GM12878 (cell line): ENCODE results near the gene TUBB. TPM values are rescaled to one million over a fixed set of nuclear protein-coding genes. Genes with fewer than 3 reads are reported as not detected.

Experiments
- ATF2 ChIP-seq: IDR thresholded peaks from 2 replicates; pipeline ENCODE4 v1.6.1; 2012; ENCODE audit warnings: low read length, inconsistent platforms
- BRCA1 ChIP-seq: IDR thresholded peaks from 2 replicates; pipeline ENCODE4 v1.6.1; 2011; ENCODE audit warnings: low read depth, low read length, improper control_type of control experiment
- E4F1 ChIP-seq: fragments of 450-650 bp; IDR thresholded peaks from 2 replicates; pipeline ENCODE4 v1.6.1; 2018; ENCODE audit warnings: borderline replicate concordance, mild to moderate bottlenecking; ENCODE audit not compliant: partially characterized antibody
- EED ChIP-seq: sonication (generic); IDR thresholded peaks from 2 replicates; pipeline ENCODE4 v1.6.1; 2016; ENCODE audit warnings: antibody characterized with exemption, low read depth
- GATAD2B ChIP-seq: fragments of 450-650 bp; conservative IDR thresholded peaks from 2 replicates; pipeline ENCODE4 v1.6.1; 2017; ENCODE audit warnings: low read depth, mild to moderate bottlenecking, moderate library complexity
- HDGF ChIP-seq: fragments of 450-650 bp; IDR thresholded peaks from 2 replicates; pipeline ENCODE4 v1.6.1; 2016; ENCODE audit warnings: antibody characterized with exemption
- LARP7 ChIP-seq: fragments of 450-650 bp; IDR thresholded peaks from 2 replicates; pipeline ENCODE4 v1.6.1; 2017; ENCODE audit warnings: mild to moderate bottlenecking
- MXI1 ChIP-seq: fragments of 150-350 bp; IDR thresholded peaks from 2 replicates; pipeline ENCODE4 v1.6.1; 2011; ENCODE audit warnings: low read depth, mild to moderate bottlenecking, inconsistent platforms, low read length, improper control_type of control experiment
- MYB ChIP-seq: fragments of 150-350 bp; IDR thresholded peaks from 2 replicates; pipeline ENCODE4 v1.6.1; 2014; ENCODE audit warnings: mild to moderate bottlenecking, low read depth, low read length, borderline replicate concordance
- MYC ChIP-seq: IDR thresholded peaks from 2 replicates; pipeline ENCODE4 v1.6.1; 2011; ENCODE audit warnings: mild to moderate bottlenecking, low read length, moderate library complexity, inconsistent platforms; ENCODE audit not compliant: insufficient read depth, insufficient replicate concordance, insufficient read length, severe bottlenecking
- NBN ChIP-seq: fragments of 450-650 bp; IDR thresholded peaks from 2 replicates; pipeline ENCODE4 v1.6.1; 2016
- PKNOX1 ChIP-seq: fragments of 450-650 bp; IDR thresholded peaks from 2 replicates; pipeline ENCODE4 v1.6.1; 2016; ENCODE audit warnings: mild to moderate bottlenecking
- POLR2AphosphoS2 ChIP-seq: IDR thresholded peaks from 2 replicates; pipeline ENCODE4 v1.6.1; 2011; ENCODE audit warnings: low read depth, mild to moderate bottlenecking, low read length, improper control_type of control experiment, moderate library complexity
- RELA ChIP-seq: fragments of 450-650 bp; IDR thresholded peaks from 2 replicates; pipeline ENCODE4 v1.8.0; 2014; ENCODE audit warnings: borderline replicate concordance; ENCODE audit not compliant: partially characterized antibody
- SPI1 ChIP-seq: IDR thresholded peaks from 2 replicates; pipeline ENCODE4 v1.6.1; 2011; ENCODE audit warnings: low read depth, mild to moderate bottlenecking, low read length, moderate library complexity, borderline replicate concordance; ENCODE audit not compliant: insufficient read depth
- SRF ChIP-seq, 2 experiments: IDR thresholded peaks; 2 replicates each; pipeline ENCODE4 v1.6.1; 2011; ENCODE audit warnings: low read depth in 2 of 2, low read length in 2 of 2, mild to moderate bottlenecking in 1 of 2, moderate library complexity in 1 of 2
- TCF3 ChIP-seq: IDR thresholded peaks from 2 replicates; pipeline ENCODE4 v1.6.1; 2012; ENCODE audit warnings: low read depth, mild to moderate bottlenecking, low read length, borderline replicate concordance; ENCODE audit not compliant: insufficient read depth
- ZBED1 ChIP-seq: IDR thresholded peaks from 2 replicates; pipeline ENCODE4 v1.6.1; 2016; ENCODE audit warnings: borderline replicate concordance
- ZNF24 ChIP-seq: fragments of 450-650 bp; IDR thresholded peaks from 2 replicates; pipeline ENCODE4 v1.6.1; 2017; ENCODE audit warnings: antibody characterized with exemption, mild to moderate bottlenecking
- ZNF384 ChIP-seq: IDR thresholded peaks from 2 replicates; pipeline ENCODE4 v1.6.1; 2012; ENCODE audit warnings: low read depth, mild to moderate bottlenecking, low read length, improper control_type of control experiment, borderline replicate concordance
- ZNF687 ChIP-seq: fragments of 450-650 bp; IDR thresholded peaks from 2 replicates; pipeline ENCODE4 v1.6.1; 2017; ENCODE audit warnings: mild to moderate bottlenecking, moderate library complexity
- polyA plus RNA-seq, 11 experiments: library from polyadenylated mRNA; depleted of rRNA in 4 of 11; unstranded in 6 of 11; stranded (reverse) in 5 of 11; fragments of >200 nt; fragmentation: Nextera tagmentation in 4 of 11; fragmentation: Illumina TruSeq in 1 of 11; extraction: Ambion mirVana in 4 of 11; extraction: Trizol in 1 of 11; gene quantifications; 1 replicate in 1 of 11; 2 replicates in 10 of 11; pipeline versions ENCODE4 v1.2.1 to v1.2.3, GENCODE V29; 2011 to 2016; ENCODE audit warnings: inconsistent platforms in 2 of 11, missing spikeins in 2 of 11, low read depth in 1 of 11
- total RNA-seq, 4 experiments: library from RNA; depleted of rRNA in 3 of 4; stranded (reverse); fragments of >200 nt in 3 of 4; fragmentation: Illumina TruSeq in 1 of 4; extraction: Trizol in 1 of 4; gene quantifications; 2 replicates each; pipeline versions ENCODE4 v1.2.1 to v1.2.3, GENCODE V29; 2013 to 2021

TUBB gene
- total and polyA plus RNA-seq, 10 of the 15 experiments (the other 5 are each of a cell fraction or from before 2014, with no cell fraction given) = 1,039 to 3,052 (median 1,656) TPM

- TF ChIP-seq ZNF384 (peak; percentile 52; the same call in 1 of the 2 replicates), GATAD2B (no peak), ZBED1 (0 out of 2 replicates have a peak, but pooled peaks have one; percentile 45), NBN (no peak; the same call in none of the 2 replicates), HDGF (no peak), POLR2AphosphoS2 (no peak), SRF (IDR thresholded peaks at IDR 0.05; ENCODE audit: low read depth in 2 of 2, low read length in 2 of 2) (no peak), ZNF24 (peak; percentile 95), ZNF687 (no peak), SPI1 (no peak), MYB (no peak), ATF2 (peak; percentile 51; the same call in 1 of the 2 replicates), RELA (peak; percentile 35), PKNOX1 (0 out of 2 replicates have a peak, but pooled peaks have one; percentile 12), MXI1 (no peak), TCF3 (no peak), LARP7 (peak; percentile 71; the same call in 1 of the 2 replicates), EED (no peak), E4F1 (peak; percentile 69), BRCA1 (no peak), MYC (no peak)
Observed at GRCh38 chr6:30672445-30673253, 47.5 kb upstream of the TUBB start, which contains the start of gene DHX16 (continued).
